ENCODE measurements around the gene PPM1A. TPM values are rescaled to one million over a fixed set of nuclear protein-coding genes. Genes with fewer than 3 reads are reported as not detected.

PPM1A gene
- total and polyA plus RNA-seq, 2 experiments from 2014 or later, result 29.8 to 34.1 TPM

DNA sequence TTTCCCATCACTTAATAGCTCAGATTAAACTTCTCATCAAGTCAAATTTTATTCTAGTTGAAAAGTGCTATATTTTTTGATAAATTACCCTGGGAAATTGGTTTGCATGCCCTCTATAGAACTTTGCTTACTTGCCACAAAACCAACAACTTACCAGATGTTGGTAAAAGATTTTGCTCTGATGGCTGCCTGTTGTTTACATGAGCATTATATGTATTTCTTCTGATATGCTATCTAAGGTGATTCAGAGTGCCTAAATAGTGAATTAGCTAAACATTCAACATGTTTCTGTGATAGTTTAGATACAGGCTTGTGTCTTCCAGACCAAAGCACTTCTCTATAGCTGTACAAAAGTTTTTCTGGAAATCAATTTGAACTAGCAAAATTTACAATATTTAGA lies 51.0 kb downstream of the PPM1A start:
- ATAC-seq, result no peak
- no peak overlapping the region for H2AFZ ChIP-seq
- H3K79me2 ChIP-seq (replicated peaks; ENCODE audit: insufficient read depth), result no peaks in the 10 kb centered on the region
- Mint-ChIP-seq H3K4me3 (no peak overlapping the region), H3K36me3 (ENCODE audit: low read depth) (no peaks in the 10 kb centered on the region), H3K4me1 (peaks cover 42% of the 10 kb centered on the region), H3K27ac (no peak overlapping the region), H3K9me3 (no peaks in the 10 kb centered on the region), H3K27me3 (ENCODE audit: insufficient read depth, low read depth, poor library complexity) (no peaks in the 10 kb centered on the region)
- H3K4me2 ChIP-seq, result no peak overlapping the region
- no peak overlapping the region for H3K4me3 ChIP-seq
- no peak for TF ChIP-seq POLR2AphosphoS5 (IDR thresholded peaks at IDR 0.05; ENCODE audit: low read depth)
- TF ChIP-seq, protein P1, sequence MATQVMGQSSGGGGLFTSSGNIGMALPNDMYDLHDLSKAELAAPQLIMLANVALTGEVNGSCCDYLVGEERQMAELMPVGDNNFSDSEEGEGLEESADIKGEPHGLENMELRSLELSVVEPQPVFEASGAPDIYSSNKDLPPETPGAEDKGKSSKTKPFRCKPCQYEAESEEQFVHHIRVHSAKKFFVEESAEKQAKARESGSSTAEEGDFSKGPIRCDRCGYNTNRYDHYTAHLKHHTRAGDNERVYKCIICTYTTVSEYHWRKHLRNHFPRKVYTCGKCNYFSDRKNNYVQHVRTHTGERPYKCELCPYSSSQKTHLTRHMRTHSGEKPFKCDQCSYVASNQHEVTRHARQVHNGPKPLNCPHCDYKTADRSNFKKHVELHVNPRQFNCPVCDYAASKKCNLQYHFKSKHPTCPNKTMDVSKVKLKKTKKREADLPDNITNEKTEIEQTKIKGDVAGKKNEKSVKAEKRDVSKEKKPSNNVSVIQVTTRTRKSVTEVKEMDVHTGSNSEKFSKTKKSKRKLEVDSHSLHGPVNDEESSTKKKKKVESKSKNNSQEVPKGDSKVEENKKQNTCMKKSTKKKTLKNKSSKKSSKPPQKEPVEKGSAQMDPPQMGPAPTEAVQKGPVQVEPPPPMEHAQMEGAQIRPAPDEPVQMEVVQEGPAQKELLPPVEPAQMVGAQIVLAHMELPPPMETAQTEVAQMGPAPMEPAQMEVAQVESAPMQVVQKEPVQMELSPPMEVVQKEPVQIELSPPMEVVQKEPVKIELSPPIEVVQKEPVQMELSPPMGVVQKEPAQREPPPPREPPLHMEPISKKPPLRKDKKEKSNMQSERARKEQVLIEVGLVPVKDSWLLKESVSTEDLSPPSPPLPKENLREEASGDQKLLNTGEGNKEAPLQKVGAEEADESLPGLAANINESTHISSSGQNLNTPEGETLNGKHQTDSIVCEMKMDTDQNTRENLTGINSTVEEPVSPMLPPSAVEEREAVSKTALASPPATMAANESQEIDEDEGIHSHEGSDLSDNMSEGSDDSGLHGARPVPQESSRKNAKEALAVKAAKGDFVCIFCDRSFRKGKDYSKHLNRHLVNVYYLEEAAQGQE (IDR thresholded peaks at IDR 0.05; ENCODE audit: unreplicated experiment), result no peak
- TF ChIP-seq, protein P2, sequence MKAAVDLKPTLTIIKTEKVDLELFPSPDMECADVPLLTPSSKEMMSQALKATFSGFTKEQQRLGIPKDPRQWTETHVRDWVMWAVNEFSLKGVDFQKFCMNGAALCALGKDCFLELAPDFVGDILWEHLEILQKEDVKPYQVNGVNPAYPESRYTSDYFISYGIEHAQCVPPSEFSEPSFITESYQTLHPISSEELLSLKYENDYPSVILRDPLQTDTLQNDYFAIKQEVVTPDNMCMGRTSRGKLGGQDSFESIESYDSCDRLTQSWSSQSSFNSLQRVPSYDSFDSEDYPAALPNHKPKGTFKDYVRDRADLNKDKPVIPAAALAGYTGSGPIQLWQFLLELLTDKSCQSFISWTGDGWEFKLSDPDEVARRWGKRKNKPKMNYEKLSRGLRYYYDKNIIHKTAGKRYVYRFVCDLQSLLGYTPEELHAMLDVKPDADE (IDR thresholded peaks at IDR 0.05), result no peak
- TF ChIP-seq EZH2phosphoT487 (IDR thresholded peaks at IDR 0.05; ENCODE audit: unreplicated experiment), result no peak
- no peak for TF ChIP-seq JUNB (IDR thresholded peaks at IDR 0.05; ENCODE audit: unreplicated experiment)
- DNase-seq (ENCODE audit: low spot score), result no peak
- H3K36me3 ChIP-seq (ENCODE audit: insufficient read depth), result no peaks in the 10 kb centered on the region
- H4K20me1 ChIP-seq (replicated peaks; ENCODE audit: insufficient read depth), result no peaks in the 10 kb centered on the region
- no peaks in the 10 kb centered on the region for H3K9me2 ChIP-seq (ENCODE audit: insufficient read depth)
- H3K27ac ChIP-seq (ENCODE audit: low read depth), result no peak overlapping the region
- no peaks in the 10 kb centered on the region for H3K27me3 ChIP-seq (ENCODE audit: insufficient read depth)
- H3F3A ChIP-seq (replicated peaks; ENCODE audit: low read depth), result no peaks in the 10 kb centered on the region
- H3K4me1 ChIP-seq (ENCODE audit: insufficient read depth), result peaks cover 56% of the 10 kb centered on the region

DNA sequence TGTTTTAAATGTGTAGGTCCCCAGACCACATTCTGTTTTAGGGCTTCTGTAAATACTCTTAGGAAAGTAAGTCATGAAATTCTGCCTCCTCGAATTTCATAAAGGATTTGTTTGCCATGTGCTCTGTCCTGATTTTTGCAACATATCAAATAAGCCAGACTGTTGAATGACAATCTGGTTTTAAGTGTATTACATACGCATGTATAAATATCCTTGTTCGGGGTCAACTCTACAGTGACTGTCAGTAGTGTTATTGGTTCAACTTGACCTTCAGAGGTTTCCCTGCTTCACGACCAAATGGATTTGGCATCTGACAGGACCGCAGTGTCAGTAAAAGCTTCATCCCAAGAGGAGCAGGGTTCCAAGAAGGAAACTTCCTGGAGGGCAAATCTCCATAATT lies 52.7 kb downstream of the PPM1A start:
- Mint-ChIP-seq H3K27ac (no peak overlapping the region), H3K36me3 (ENCODE audit: low read depth) (peaks cover 7% of the 10 kb centered on the region; the same call in 2 of the 3 replicates), H3K27me3 (ENCODE audit: insufficient read depth, low read depth, poor library complexity) (no peaks in the 10 kb centered on the region), H3K9me3 (no peaks in the 10 kb centered on the region), H3K4me3 (no peak overlapping the region), H3K4me1 (peaks cover 41% of the 10 kb centered on the region)
- H3K79me2 ChIP-seq (replicated peaks; ENCODE audit: insufficient read depth), result no peaks in the 10 kb centered on the region
- H3K4me3 ChIP-seq, result no peak overlapping the region
- H2AFZ ChIP-seq, result no peak overlapping the region
- H3K9me2 ChIP-seq (ENCODE audit: insufficient read depth), result no peaks in the 10 kb centered on the region
- H3K27ac ChIP-seq (ENCODE audit: low read depth), result no peak overlapping the region
- H3F3A ChIP-seq (replicated peaks; ENCODE audit: low read depth), result no peaks in the 10 kb centered on the region
- H3K4me2 ChIP-seq, result peak overlapping the region; percentile 46
- H4K20me1 ChIP-seq (replicated peaks; ENCODE audit: insufficient read depth), result no peaks in the 10 kb centered on the region
- H3K36me3 ChIP-seq (ENCODE audit: insufficient read depth), result no peaks in the 10 kb centered on the region
- peaks cover 43% of the 10 kb centered on the region for H3K4me1 ChIP-seq (ENCODE audit: insufficient read depth)
- no peaks in the 10 kb centered on the region for H3K27me3 ChIP-seq (ENCODE audit: insufficient read depth)
- no peak for ATAC-seq
- DNase-seq (ENCODE audit: low spot score), result no peak
- TF ChIP-seq, protein P2 (IDR thresholded peaks at IDR 0.05), result no peak
- TF ChIP-seq NANOG (IDR thresholded peaks at IDR 0.05; ENCODE audit: borderline replicate concordance) (no peak), JUNB (IDR thresholded peaks at IDR 0.05; ENCODE audit: unreplicated experiment) (no peak), EZH2phosphoT487 (IDR thresholded peaks at IDR 0.05; ENCODE audit: unreplicated experiment) (no peak), EZH2 (IDR thresholded peaks at IDR 0.05; ENCODE audit: low read depth, unreplicated experiment) (no peak), ZNF331 (CRISPR knock-in tag; IDR thresholded peaks at IDR 0.05; ENCODE audit: low read depth) (no peak), CREB1 (CRISPR knock-in tag; IDR thresholded peaks at IDR 0.05; ENCODE audit: low read depth) (no peak), STAT1 (IDR thresholded peaks at IDR 0.05; ENCODE audit: unreplicated experiment) (no peak), ZNF114 (CRISPR knock-in tag; IDR thresholded peaks at IDR 0.05) (no peak), POLR2AphosphoS5 (IDR thresholded peaks at IDR 0.05; ENCODE audit: low read depth) (no peak)
- TF ChIP-seq, protein P1 (IDR thresholded peaks at IDR 0.05; ENCODE audit: unreplicated experiment), result no peak
- TF ChIP-seq, protein P3, sequence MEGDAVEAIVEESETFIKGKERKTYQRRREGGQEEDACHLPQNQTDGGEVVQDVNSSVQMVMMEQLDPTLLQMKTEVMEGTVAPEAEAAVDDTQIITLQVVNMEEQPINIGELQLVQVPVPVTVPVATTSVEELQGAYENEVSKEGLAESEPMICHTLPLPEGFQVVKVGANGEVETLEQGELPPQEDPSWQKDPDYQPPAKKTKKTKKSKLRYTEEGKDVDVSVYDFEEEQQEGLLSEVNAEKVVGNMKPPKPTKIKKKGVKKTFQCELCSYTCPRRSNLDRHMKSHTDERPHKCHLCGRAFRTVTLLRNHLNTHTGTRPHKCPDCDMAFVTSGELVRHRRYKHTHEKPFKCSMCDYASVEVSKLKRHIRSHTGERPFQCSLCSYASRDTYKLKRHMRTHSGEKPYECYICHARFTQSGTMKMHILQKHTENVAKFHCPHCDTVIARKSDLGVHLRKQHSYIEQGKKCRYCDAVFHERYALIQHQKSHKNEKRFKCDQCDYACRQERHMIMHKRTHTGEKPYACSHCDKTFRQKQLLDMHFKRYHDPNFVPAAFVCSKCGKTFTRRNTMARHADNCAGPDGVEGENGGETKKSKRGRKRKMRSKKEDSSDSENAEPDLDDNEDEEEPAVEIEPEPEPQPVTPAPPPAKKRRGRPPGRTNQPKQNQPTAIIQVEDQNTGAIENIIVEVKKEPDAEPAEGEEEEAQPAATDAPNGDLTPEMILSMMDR (conservative IDR thresholded peaks at IDR 0.05; ENCODE audit: low read depth in 2 of 2), result no peak

All from GM23338 (cell line).